BE2C (cell line): ENCODE results near the gene MGMT.

Experiments
- DNase-seq: peaks from one replicate; pipeline ENCODE4 v3.0.0-alpha.2; 2020
- H3K27me3 ChIP-seq: fragments of 250-450 bp; sonication (Bioruptor Pico); 2 replicates; pipeline ENCODE4 v1.5.1; 2020; ENCODE audit warnings: mild to moderate bottlenecking
- H3K36me3 ChIP-seq: fragments of 250-450 bp; sonication (Bioruptor Pico); 2 replicates; pipeline ENCODE4 v1.5.1; 2020; ENCODE audit warnings: mild to moderate bottlenecking
- H3K4me1 ChIP-seq: fragments of 250-450 bp; sonication (Bioruptor Pico); 2 replicates; pipeline ENCODE4 v1.5.1; 2020
- H3K4me3 ChIP-seq: 2 replicates; pipeline ENCODE4 v1.5.1; 2011; ENCODE audit warnings: low read depth, low read length
- H3K9me3 ChIP-seq: fragments of 250-450 bp; sonication (Bioruptor Pico); 2 replicates; pipeline ENCODE4 v1.5.1; 2020
- CTCF ChIP-seq: IDR thresholded peaks from 2 replicates; pipeline ENCODE4 v1.5.1; 2012; ENCODE audit warnings: mild to moderate bottlenecking, low read depth, low read length

Gene MGMT

GRCh38 chr10:129448086-129448485 is 19.0 kb upstream of the MGMT start:
- Histone ChIP-seq H3K9me3 (no peaks in the 10 kb centered on the region), H3K4me1 (no peaks in the 10 kb centered on the region), H3K36me3 (no peaks in the 10 kb centered on the region), H3K27me3 (no peaks in the 10 kb centered on the region), H3K4me3 (no peak overlapping the region)
- DNase-seq = no peak
- TF ChIP-seq CTCF = no peak

- Histone ChIP-seq H3K4me1 (no peaks in the 10 kb centered on the region), H3K9me3 (no peaks in the 10 kb centered on the region), H3K4me3 (no peak overlapping the region), H3K36me3 (no peaks in the 10 kb centered on the region), H3K27me3 (no peaks in the 10 kb centered on the region)
- DNase-seq = no peak
- TF ChIP-seq CTCF = no peak
Observed at GRCh38 chr10:129448539-129448938, 18.5 kb upstream of the MGMT start.

GRCh38 chr10:129449893-129450292 is 17.1 kb upstream of the MGMT start:
- TF ChIP-seq CTCF = no peak
- Histone ChIP-seq H3K4me1 (no peaks in the 10 kb centered on the region), H3K4me3 (no peak overlapping the region), H3K9me3 (no peaks in the 10 kb centered on the region), H3K36me3 (no peaks in the 10 kb centered on the region), H3K27me3 (no peaks in the 10 kb centered on the region)
- no peak for DNase-seq

GRCh38 chr10:129450391-129450790 is 16.6 kb upstream of the MGMT start:
- DNase-seq = no peak
- Histone ChIP-seq H3K4me1 (no peaks in the 10 kb centered on the region), H3K27me3 (no peaks in the 10 kb centered on the region), H3K9me3 (no peaks in the 10 kb centered on the region), H3K4me3 (no peak overlapping the region), H3K36me3 (no peaks in the 10 kb centered on the region)
- no peak for TF ChIP-seq CTCF

- Histone ChIP-seq H3K36me3 (no peaks in the 10 kb centered on the region), H3K27me3 (no peaks in the 10 kb centered on the region), H3K4me1 (no peaks in the 10 kb centered on the region), H3K4me3 (no peak overlapping the region), H3K9me3 (no peaks in the 10 kb centered on the region)
- TF ChIP-seq CTCF = no peak
- DNase-seq = no peak
Observed at GRCh38 chr10:129455625-129456024, 11.4 kb upstream of the MGMT start.

- Histone ChIP-seq H3K36me3 (no peaks in the 10 kb centered on the region), H3K27me3 (no peaks in the 10 kb centered on the region), H3K4me3 (no peak overlapping the region), H3K4me1 (no peaks in the 10 kb centered on the region), H3K9me3 (no peaks in the 10 kb centered on the region)
- no peak for DNase-seq
- no peak for TF ChIP-seq CTCF
Observed at GRCh38 chr10:129459762-129460539, 7.1 kb upstream of the MGMT start.
